SK-N-SH treated with all-trans-retinoic acid at 6 μM for 48 hours (cell line): Measurements from ENCODE around the gene MDGA2.

Experiments used
- RARB ChIP-seq: fragments of 250-450 bp; sonication (Bioruptor Pico); IDR thresholded peaks from 2 replicates; pipeline ENCODE4 v1.8.0; 2021; ENCODE audit warnings: mild to moderate bottlenecking, moderate library complexity
- TCF4 ChIP-seq: fragments of 250-450 bp; sonication (Bioruptor Pico); IDR thresholded peaks from 2 replicates; pipeline ENCODE4 v1.8.0; 2021; ENCODE audit warnings: mild to moderate bottlenecking, moderate library complexity, borderline replicate concordance
- ZFP3 ChIP-seq: fragments of 250-450 bp; sonication (Bioruptor Pico); IDR thresholded peaks from 2 replicates; pipeline ENCODE4 v1.5.0; 2020; ENCODE audit warnings: mild to moderate bottlenecking, moderate library complexity
- TF ChIP-seq, protein P1 (sequence below): fragments of 250-450 bp; sonication (Bioruptor Pico); IDR thresholded peaks from 2 replicates; pipeline ENCODE4 v1.5.1; 2021; ENCODE audit warnings: mild to moderate bottlenecking, moderate library complexity
- TF ChIP-seq, protein P2 (sequence below): fragments of 250-450 bp; sonication (Bioruptor Pico); IDR thresholded peaks from 2 replicates; pipeline ENCODE4 v1.8.0; 2020; ENCODE audit warnings: mild to moderate bottlenecking, moderate library complexity, borderline replicate concordance
- TF ChIP-seq, protein P3 (sequence below): fragments of 250-450 bp; sonication (Bioruptor Pico); IDR thresholded peaks from 2 replicates; pipeline ENCODE4 v1.5.0; 2020; ENCODE audit warnings: mild to moderate bottlenecking, moderate library complexity

DNA sequence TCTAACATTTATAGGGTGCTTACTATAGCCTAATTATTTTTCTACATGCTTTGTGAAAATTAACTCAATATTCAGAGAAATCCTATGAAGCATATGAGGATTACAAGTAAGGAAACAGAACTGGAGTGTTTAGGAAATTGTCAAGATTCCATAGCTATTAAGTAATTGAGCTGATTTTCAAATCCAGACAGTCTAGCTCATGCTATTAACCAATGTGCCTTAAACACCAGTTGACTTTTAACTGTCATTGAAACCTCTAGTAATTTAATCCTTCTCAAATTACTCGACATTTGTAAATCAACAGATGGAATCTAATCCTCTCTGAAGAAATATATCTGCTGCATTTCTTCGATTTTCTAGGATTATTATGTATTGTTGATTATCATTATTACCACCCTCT lies 488.9 kb downstream of the MDGA2 start:
- TF ChIP-seq, protein P1, sequence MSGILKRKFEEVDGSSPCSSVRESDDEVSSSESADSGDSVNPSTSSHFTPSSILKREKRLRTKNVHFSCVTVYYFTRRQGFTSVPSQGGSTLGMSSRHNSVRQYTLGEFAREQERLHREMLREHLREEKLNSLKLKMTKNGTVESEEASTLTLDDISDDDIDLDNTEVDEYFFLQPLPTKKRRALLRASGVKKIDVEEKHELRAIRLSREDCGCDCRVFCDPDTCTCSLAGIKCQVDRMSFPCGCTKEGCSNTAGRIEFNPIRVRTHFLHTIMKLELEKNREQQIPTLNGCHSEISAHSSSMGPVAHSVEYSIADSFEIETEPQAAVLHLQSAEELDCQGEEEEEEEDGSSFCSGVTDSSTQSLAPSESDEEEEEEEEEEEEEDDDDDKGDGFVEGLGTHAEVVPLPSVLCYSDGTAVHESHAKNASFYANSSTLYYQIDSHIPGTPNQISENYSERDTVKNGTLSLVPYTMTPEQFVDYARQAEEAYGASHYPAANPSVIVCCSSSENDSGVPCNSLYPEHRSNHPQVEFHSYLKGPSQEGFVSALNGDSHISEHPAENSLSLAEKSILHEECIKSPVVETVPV, result no peak
- TF ChIP-seq TCF4 (CRISPR knock-in tag), result no peak
- TF ChIP-seq, protein P2, sequence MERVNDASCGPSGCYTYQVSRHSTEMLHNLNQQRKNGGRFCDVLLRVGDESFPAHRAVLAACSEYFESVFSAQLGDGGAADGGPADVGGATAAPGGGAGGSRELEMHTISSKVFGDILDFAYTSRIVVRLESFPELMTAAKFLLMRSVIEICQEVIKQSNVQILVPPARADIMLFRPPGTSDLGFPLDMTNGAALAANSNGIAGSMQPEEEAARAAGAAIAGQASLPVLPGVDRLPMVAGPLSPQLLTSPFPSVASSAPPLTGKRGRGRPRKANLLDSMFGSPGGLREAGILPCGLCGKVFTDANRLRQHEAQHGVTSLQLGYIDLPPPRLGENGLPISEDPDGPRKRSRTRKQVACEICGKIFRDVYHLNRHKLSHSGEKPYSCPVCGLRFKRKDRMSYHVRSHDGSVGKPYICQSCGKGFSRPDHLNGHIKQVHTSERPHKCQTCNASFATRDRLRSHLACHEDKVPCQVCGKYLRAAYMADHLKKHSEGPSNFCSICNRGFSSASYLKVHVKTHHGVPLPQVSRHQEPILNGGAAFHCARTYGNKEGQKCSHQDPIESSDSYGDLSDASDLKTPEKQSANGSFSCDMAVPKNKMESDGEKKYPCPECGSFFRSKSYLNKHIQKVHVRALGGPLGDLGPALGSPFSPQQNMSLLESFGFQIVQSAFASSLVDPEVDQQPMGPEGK (CRISPR knock-in tag), result no peak
- no peak for TF ChIP-seq RARB (CRISPR knock-in tag)
- TF ChIP-seq, protein P3, sequence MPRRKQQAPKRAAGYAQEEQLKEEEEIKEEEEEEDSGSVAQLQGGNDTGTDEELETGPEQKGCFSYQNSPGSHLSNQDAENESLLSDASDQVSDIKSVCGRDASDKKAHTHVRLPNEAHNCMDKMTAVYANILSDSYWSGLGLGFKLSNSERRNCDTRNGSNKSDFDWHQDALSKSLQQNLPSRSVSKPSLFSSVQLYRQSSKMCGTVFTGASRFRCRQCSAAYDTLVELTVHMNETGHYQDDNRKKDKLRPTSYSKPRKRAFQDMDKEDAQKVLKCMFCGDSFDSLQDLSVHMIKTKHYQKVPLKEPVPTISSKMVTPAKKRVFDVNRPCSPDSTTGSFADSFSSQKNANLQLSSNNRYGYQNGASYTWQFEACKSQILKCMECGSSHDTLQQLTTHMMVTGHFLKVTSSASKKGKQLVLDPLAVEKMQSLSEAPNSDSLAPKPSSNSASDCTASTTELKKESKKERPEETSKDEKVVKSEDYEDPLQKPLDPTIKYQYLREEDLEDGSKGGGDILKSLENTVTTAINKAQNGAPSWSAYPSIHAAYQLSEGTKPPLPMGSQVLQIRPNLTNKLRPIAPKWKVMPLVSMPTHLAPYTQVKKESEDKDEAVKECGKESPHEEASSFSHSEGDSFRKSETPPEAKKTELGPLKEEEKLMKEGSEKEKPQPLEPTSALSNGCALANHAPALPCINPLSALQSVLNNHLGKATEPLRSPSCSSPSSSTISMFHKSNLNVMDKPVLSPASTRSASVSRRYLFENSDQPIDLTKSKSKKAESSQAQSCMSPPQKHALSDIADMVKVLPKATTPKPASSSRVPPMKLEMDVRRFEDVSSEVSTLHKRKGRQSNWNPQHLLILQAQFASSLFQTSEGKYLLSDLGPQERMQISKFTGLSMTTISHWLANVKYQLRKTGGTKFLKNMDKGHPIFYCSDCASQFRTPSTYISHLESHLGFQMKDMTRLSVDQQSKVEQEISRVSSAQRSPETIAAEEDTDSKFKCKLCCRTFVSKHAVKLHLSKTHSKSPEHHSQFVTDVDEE (CRISPR knock-in tag), result no peak
- TF ChIP-seq ZFP3 (CRISPR knock-in tag), result no peak
